NCI-H774 (cell line): Measurements from ENCODE around the gene HIVEP3.

ENCODE experiments used
- DNase-seq: peaks from one replicate; lab custom pipeline; 2025; lab: John Stamatoyannopoulos, UW

Gene HIVEP3

DNA sequence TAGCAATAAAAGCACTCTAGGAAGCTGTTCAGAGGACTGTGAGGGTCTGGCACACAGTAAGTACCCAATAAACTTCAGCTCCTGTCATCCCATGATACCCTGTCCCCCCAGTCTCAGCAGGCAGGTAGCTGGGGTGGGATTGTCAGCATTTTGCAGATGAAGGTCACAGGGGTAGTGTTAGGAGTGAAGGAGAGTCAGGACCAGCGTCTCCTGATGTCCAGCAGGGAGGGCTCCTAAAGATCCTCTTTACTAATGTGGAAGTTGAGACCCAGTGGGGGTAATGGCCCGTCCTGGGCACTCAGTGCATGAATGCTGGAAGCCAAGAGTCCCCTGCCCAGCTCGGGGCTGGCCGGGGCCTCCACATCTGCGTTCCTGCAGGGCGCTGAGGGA is 402.9 kb downstream of the HIVEP3 start:
- DNase-seq: no peak

DNA sequence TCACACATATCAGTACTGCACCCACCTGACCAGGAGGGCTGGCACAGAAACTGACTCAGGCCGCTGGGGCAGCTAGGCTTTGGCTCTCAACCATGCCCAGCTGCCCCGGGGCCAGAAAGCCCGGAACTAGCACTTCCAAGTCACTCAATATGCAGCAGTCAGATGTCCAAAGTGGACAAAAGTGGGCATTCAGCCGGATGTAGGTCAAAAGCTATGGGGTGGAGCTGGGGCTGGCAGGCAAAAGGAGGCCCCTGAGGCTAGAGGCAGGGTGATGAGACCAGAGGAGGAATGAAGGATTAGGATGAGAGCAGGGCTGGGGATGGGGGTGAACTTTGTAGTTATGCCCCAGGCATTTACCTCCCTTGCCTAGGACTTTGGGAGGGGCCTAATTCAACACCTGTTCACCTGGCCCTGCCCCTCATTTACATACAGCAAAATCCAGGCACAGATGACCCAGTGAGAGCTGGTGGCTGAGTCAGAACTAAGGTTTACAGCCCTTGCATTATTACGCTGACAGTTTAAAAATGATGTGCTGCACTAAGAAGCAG is 403.5 kb downstream of the HIVEP3 start:
- DNase-seq: no peak

DNA sequence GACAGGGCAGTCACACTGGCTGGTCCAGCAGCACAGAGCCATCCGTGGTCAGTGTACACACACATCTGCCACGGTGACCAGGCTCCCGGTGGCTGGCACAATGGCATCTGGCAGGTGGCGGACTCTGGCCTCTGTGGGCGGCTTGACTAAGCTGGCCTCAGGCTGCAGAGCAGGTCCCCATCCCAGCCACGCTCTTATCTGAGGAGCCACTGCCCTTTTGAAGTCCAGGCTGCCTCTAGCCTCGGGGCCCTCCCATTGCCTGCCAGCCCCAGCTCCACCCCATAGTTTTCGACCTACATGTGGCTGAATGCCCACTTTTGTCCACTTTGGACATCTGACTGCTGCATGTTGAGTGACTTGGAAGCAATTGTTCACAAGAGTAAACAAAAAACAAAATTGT is 404.3 kb downstream of the HIVEP3 start:
- no peak for DNase-seq

DNA sequence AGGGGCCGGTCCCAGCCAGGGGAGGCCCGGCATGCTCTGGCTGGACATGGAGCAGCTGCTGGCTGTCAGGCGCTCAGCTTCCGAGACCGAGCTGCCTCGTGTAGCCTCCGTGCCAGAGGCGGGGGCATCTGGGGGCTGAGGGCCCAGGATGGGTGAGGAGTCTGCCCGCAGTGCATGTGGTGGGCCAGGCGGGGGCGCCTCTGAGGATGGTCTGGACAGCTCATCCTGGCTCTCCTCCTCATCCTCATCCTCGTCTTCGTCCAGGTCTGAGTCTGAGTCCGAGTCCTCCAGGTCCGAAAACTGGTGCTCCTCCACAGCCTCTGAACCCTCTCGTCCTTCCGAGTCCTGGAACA is 405.4 kb downstream of the HIVEP3 start:
- no peak for DNase-seq

DNA sequence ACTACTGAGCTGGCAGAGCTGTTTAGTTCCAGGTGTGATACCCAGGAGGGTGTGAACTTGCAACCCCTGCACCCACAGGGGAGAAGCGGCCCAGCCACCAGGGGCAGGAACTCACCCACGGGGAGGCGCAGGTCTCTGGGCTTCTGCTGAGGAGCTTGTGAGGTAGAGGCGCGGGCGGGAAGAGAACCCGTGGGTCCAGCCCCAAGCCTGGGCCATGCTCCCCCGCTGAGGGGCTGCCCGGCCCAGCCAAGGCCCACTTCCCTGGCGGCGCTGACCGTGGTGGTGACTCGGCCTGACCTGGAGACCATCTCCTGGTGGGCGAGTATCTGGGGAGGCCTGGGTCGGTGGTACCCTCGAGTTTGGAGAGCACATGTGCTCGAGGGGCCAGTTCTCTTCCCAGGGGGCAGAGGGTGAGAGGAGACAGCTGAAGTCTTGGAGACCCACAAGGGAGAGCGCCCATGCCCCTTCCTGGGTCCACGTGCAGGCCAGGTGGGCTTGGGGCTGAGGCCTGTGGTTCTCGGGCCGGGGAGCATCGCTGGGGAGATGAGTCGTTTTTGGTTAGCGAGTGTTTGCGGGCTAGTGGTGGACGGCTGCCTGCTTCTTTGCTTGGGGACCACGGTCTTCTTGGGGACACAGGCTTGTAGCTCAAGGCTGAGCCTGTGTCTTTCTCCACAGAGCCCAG is 405.9 kb downstream of the HIVEP3 start:
- no peak for DNase-seq

DNA sequence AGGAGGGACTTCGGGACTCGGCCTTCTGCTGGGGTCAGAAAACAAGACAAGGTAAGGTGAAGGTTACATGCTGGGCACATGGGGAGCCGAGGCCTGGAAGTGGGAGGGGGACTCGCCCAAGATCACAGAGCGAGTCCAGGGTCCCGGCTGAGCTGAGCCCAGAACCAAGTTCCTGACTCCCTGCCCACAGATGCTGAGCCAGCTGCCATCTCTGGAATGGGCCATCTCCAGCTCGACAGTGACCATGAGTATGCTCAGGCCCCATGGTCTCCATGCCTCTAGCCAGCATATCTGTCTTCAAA is 407.5 kb downstream of the HIVEP3 start:
- no peak for DNase-seq

DNA sequence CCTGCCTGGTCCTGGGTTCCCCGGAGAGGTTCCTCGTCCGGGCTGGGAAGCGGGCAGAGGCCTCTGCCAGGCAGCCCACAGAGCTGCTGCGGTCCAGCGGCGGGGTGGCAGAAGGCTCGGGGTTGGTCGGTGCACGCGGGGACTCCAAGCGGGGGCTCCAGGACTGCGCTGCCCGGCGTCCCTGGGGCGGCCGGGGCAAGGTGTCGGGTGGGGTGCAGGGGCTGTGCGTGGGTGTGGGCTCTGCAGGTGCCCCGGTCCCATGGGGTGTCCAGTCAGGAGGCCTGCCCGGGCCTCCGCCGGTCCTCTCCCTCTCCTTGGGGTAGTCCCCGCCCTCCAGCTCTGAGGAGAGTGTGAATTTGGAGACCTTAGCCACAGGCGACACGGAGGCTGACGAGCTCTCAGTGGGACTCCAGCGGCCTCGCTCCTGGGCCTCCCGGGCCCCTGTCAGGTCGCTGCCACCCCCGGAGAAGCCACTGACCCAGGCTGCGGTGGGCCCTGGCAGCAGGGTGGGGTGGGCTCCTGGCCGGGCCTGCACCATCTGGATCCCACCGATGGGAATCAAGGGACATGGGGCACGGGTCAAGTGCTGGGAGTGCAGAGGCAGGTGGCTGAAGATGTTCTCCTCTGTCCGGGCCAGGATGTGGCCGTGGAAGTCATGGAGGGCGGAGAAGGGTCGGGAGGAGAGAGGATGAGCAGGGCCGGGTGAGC is 408.0 kb downstream of the HIVEP3 start:
- no peak for DNase-seq

DNA sequence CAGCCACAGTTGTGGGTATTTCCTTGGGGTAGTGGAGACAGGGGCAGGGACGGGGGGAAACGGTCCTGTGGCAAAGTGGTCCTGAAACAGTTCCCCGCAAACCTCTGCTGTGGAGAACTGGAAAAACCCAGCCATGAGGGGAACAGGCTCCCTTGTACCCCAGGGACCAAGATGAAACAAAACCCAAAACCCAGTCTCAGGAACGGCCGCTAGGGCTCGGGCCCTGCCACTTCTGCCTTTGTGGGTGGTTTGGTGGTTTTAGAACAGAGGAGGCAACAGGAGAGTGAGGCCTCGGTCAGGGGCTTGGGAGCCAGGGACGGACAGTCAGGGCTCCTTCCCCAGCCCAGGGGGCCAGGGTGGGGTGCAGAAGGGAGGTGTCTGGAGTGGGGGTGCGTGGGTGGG is 409.5 kb downstream of the HIVEP3 start:
- DNase-seq: no peak

DNA sequence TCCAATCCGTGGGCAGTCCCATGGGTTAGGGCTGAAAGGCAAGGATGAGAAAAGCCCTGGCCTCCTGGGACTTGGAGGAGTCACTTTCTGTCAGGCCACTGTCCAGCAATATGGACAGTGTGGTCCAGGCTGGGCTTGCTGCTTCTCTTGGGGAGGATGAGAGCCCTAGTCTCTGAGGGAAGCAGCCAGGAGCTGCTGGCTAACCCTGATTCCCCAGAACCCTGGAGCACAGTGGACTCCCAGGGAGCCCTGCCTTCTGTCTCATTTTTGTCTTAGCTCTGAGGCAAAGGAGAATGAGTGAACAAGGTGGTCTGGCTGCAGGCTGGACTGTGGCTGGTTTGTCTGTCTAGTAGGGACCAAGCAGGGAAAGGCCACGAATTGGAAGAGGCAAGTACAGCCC is 410.4 kb downstream of the HIVEP3 start:
- DNase-seq: no peak

DNA sequence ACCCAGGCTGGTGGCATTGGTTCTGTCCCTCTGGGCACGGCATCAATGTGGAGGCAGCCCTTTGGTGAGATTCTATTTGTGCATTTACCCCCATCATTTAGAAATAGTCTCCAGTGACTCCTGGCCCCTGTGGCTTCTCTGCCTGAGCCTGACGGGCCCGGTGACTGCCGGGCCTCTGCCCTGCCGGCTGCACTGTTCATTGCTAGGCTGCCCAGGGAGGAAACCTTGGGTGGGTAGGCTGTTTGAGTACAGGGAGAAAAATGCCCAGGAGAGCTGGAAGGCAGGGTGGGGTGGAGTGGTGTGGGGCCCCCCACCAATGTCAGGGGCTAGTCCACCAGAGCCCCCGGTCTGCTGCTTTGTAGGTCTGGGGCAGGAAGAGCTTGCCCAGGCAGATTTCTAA is 410.9 kb downstream of the HIVEP3 start:
- DNase-seq: no peak

DNA sequence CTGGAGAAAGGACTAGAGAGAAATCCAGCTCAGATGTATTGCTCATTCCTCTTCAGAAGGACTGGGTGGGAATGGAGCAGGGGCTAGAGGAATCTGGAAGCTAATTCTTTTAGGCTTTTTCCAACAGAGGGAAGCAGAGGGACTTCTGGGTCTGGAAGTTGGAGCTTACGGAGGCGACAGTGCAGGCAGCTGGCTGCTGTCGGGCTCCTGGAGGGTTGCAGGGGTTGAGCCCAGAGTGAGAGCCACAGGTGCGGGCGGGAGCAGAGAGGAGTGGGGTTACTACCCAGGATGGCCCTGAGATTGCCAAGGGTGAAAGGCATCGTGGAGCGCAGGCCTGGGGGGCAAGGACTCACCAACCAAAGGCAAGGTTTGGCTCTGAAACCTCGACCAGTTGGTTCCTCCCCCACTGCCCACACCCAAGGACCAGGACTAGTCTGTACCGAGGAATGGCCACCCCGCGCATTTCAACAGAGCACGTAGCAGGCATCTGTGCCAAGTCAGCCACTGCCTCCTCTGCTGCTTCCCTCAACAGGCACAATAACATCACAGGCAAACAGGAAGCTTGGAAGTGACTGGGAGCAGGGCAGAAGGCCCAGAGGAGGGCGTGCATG is 411.5 kb downstream of the HIVEP3 start:
- no peak for DNase-seq

DNA sequence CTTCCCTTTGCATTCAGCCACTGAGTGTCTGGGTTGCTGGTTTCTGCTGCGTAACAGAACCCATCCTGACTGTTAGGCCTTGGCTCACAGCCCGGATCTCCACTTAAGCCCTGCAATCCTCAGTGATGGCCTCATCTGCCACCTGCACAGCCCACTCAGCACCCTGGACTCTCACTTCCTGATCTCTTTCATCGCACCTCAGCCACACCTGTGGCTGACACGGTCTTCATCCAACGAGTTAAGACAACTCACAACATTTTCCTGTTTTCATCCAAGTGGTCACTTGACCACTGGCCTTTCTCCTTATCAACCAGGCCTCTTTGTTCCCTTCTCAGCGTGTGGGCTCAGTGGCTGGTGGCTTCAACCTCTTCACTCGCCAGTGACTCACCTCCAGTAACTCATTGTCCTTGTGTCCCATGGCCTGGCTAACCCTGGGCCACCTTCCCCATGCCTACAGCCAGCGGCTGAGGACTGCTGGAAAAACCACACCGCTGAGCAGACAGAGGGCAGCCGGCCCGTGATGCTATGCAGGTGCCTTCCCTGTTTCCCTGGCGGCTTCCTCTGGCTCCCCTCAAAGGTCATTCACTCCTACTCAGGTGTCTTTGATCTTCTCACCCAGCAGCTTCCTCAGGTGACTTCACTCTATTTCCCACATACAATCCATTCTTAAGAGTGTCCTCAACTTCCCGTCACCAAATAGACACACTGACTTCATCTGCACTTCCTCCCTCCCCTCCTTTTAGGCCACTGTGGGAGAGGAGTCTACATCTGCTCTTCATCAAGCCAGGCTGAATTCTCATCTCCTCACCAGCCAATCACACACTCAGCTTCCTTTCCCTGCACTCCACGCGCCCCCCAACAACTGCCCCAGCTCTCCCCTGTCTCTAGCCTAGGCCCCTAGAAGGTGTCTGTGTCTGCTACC is 414.3 kb downstream of the HIVEP3 start:
- peak; percentile 76 for DNase-seq

DNA sequence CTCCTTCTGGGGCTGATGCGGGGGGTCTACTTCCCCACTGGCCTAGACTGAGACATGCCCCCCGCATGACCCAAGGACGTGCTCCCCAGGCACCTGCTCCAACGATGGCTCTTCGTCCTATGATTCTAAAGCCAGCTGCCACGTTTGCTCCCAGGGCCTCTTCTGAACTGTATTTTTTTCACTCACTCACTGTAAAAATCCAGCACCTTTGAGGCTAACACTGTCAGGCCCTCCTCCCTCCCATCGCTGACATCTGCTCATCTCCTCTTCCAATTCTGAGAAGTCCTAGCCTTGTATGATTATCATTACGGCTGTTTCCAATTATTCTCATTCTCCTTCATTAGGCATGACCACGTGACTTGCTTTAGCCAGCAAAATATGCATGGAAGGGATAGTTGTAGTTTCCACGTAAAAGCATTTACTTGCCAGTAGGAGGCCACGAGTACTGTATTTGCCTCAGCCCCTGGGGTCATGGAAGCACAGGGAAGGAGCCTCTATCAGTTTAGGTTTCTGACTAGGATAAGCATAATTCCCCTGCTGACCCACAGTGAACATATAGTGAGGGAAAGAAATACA is 415.1 kb downstream of the HIVEP3 start:
- no peak for DNase-seq

DNA sequence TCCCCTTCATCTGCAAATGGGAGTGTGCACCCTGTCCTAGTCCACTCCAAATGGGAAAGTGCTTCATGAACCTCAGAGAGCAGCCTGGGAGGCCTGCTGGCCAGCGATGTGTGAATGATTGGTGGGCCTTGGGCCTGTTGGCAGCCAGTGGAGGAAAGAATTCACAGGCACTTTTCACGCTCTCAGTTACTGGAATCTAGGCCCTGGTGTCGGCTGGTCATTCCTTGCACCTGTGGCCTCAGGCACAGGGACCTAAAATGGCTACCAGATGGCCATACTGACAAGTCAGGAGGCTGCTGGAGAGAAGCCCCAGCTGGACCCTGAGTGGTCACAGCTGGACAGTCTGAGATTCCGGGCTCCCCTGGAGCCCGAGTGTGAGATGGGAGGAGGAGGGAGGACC is 415.8 kb downstream of the HIVEP3 start:
- no peak for DNase-seq

DNA sequence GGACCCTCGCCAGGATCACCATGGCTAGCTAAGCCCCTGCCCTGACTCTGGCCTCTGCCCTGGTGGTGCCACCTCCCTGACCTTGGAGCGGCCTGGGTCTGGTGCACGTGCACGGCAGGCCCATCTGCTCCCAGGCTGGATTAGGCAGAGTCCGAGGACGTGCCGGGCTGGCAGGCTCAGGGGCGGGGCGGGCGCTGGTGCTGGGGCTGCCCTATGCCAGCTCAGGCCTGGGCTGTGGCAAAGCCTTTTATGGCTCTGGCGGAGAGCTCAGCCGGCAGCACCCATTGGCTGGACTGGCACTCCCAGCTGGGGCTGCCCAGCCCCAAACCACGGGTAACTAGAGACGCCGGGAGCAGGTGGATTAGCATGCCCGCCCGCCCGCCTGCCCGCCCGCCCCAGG is 417.1 kb downstream of the HIVEP3 start:
- no peak for DNase-seq

DNA sequence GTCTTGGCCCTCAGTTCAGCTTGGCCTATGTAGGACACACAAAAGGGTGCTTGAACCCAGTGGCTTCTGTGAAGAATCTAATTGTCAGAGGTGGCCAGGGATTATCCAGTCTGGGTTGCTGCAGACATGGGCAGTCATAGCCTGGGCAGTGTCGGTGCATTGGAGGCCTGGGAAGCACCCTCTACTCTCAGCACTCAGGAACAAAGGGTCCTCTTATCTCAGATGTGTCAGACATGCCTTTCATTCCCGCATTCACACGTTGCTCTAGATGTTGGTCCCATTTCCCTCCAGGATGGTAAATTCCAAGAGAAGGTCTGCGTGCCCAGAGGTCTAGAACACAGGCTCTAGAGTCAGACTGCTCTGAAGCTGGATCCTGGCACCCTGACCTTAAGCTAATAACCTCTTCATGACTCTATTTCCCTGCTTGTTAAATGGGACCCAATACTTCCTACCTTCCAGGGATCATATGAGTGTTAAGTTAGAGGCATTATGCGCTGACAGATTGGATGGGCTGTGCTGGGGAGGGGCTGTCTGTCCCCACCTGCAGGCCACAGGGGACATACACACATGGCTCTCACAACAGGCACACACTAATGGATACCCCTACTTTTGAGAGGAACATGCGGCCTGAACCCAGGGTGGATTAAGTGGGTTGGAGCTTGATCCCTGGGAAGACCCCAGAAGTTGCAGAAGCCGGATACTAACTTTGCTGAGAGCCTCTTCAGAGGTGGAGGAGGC is 417.8 kb downstream of the HIVEP3 start:
- no peak for DNase-seq

DNA sequence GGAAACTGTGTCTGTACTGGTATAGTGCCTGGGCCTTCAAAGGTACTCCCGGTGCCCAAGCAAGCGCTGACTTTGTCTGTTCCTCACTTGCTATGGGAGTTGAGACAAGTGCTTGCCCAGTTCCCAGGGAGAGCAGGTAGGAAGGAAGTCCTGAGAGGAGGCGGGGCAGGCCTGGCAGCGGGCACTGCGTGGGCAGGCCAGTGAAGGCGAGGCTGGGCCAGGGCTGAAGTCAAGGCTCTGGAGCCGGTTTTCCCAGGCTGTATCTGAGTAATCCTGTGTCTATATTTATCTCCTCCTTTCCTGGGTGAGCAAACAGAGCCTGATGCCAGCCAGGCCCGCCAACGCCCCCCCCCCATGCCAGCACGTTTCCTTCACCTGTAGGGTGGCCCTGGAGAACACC is 418.3 kb downstream of the HIVEP3 start:
- DNase-seq: no peak

DNA sequence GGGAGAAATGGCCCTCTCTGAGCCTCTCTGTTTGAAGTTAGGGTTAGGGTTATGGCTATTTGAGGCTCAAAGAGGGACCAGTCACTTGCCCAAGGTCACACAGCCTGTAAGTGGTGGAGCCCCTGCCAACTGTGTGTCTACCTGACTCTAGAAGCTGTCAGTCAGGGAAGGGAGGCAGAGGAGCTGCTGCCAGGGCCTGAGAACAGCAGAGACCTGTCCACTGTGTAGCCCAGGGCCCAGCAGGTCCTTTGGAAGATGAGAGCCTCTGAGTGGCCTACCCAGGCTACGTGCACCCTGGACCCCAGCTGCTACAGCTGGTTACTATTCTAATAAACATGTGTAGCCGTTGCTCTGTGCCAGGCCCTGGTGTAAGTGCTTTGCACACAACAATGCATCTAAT is 419.1 kb downstream of the HIVEP3 start:
- no peak for DNase-seq

DNA sequence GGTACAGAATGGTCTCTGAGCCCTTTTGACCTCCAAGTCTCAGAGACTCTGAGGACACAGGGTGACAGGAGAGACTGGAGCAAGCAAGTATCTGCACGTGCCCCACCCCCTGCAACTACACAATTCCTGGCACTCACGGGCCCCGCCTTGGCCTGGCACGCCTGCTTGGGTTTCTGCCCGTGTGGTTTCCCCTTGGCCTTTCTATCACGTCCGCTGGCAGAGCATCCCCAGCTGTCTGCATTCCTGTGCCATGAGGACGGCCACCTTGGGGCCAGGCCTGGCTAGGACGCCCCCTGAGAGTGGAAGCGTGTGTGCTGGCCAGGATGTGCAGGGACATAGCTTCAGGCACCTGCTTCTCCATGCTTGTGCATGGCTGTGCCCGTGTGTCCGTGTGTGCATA is 419.9 kb downstream of the HIVEP3 start:
- no peak for DNase-seq

DNA sequence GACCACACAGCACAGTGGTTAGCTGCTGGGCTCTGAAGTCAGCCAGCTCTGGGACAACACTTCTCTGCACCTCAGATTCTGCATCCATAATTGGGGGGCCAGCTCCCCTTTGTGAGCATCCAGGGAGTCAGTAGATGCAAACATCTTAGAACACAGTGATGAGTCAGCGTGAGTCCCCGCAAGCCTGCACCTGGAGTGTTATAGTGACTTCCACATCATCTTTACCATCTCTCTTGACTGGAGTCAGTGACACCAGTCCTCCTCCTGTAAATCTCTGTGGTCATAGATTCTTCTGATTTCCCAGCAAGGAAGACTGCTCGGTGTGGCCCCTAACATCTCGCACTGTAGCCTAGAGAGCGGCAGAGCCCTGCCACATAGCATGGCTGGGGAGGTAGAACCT is 420.3 kb downstream of the HIVEP3 start:
- no peak for DNase-seq

DNA sequence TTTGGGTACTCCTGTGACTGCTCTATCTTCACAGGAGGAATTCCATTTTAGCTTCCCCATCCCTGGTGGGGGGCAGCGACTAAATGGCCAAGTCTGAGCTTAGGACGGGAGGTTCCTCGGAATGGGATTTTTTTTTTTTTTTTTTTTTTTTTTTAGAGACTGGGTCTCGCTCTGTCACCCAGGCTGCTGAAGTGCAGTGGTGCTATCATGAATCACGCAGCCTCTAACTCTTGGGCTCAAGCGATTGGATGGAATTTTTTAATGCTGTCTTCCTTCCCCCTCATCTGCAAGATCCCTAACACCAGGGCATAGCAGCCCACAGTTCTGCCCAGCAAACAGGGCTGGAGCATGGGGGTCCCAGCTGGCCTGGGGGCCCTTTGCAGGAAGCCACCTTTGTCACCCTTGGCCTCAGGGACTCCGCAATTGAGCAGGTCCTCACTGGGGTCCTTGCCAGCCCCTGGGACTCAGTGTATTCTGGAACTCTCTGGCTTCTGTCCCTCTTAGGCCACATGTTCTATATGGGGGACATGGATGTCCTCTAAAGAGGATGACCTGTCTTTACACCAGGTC is 421.2 kb downstream of the HIVEP3 start:
- DNase-seq: no peak
